Spleen (tissue), 7 donors: ENCODE data around the gene ADAMTS14.

Source experiments
- POLR2AphosphoS5 ChIP-seq, 3 donors: sonication (generic); formaldehyde crosslinking; IDR thresholded peaks; one replicate each; pipeline ENCODE4 v1.5.1; 2017; ENCODE audit warnings: antibody characterized with exemption in 3 of 3
- TF ChIP-seq, protein P1 (sequence below), 11 experiments: fragments of 200-600 bp in 7 of 11; fragments of 450-650 bp in 4 of 11; sonication (generic) in 4 of 11; IDR thresholded peaks in 8 of 11; conservative IDR thresholded peaks in 3 of 11; 1 replicate in 7 of 11; 2 replicates in 4 of 11; pipeline versions ENCODE4 v1.4.0 to v1.8.0; 2016 to 2021; ENCODE audit warnings: antibody characterized with exemption in 11 of 11, inconsistent platforms in 4 of 11, mild to moderate bottlenecking in 1 of 11
- donor health status: DM: no; HTN: no; CAD: no; lungs with moderate emphysema.
- donor health status: DM: no; HTN: no; CAD: no.
- donor health status: DM: no; HTN: no; CAD: no.

DNA sequence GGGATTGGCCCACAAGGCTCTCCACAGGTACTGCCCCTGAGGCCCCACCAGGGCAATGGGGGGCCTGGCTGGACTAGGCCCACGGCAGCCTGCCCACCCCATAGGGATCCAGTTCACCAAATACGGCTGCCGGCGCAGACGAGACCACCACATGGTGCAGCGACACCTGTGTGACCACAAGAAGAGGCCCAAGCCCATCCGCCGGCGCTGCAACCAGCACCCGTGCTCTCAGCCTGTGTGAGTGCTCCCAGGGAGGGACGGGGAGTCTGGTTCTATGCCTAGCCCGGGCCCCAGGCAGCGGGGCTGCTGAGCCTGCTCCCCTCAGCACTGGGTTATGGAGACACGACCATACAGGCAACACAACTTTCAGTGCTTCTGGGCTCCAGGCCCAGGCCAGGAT, 79.7 kb downstream of the ADAMTS14 start:
- TF ChIP-seq, protein P1, sequence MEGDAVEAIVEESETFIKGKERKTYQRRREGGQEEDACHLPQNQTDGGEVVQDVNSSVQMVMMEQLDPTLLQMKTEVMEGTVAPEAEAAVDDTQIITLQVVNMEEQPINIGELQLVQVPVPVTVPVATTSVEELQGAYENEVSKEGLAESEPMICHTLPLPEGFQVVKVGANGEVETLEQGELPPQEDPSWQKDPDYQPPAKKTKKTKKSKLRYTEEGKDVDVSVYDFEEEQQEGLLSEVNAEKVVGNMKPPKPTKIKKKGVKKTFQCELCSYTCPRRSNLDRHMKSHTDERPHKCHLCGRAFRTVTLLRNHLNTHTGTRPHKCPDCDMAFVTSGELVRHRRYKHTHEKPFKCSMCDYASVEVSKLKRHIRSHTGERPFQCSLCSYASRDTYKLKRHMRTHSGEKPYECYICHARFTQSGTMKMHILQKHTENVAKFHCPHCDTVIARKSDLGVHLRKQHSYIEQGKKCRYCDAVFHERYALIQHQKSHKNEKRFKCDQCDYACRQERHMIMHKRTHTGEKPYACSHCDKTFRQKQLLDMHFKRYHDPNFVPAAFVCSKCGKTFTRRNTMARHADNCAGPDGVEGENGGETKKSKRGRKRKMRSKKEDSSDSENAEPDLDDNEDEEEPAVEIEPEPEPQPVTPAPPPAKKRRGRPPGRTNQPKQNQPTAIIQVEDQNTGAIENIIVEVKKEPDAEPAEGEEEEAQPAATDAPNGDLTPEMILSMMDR (IDR thresholded peaks at IDR 0.05 in 8 of 11, conservative IDR thresholded peaks at IDR 0.05 in 3 of 11): no peak
- no peak for TF ChIP-seq POLR2AphosphoS5 (IDR thresholded peaks at IDR 0.05)
